GM18873 (cell line): Measurements from ENCODE around the gene ZNF573.
"Not testable (repeated sequence)": the region's sequence is repeated elsewhere in the genome, so short reads cannot be mapped to it uniquely, and the experiment has no call there.

ENCODE experiments used
- ATAC-seq: cut with Tn5 transposase; IDR thresholded peaks from one replicate; pipeline ENCODE4 v1.9.1; 2021; ENCODE audit warnings: mild to moderate bottlenecking, moderate library complexity, moderate number of reproducible peaks; ENCODE audit not compliant: unreplicated experiment, low FRiP score

The ZNF573 gene

DNA sequence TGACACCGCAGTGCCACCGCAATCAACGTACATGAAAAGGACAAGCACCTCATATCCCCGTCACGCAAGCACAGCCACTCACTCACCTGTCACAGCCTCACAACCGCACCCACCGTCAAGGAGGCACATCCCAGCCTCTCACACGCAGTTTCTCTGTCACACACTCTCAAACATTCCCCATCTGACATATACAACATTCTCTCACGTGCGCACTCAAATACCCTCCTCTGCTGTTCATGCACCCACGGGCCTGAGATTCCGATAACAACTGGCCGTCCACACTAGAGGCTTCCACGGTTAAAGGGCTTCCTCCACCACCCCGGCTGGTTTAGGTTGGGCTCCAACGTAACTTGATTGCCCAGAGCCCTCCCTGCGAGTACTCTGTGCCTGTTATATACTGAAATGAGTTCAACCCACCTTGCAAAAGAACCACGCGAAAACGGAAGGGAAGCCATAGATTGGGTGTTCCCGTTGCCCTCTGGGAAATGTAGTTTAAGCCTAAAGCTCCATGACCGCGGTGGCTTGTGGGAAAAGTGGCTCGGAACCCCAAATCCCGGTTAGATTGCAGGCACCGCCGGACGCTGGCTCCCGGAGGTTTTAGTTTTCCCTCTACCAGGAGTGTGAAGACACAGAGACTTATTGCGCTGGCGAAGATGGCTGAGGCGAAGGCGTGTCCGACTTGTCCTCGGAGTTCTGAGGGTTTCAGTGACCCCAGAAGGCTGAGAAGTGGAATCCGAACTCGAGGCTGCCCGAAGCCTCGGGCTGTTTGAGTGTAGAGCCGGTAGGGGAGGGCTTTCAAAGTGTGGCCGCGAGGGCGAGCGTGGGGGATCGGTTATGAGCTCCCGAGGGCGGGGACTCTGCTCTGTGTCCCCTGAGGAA is at the start of gene ZNF573:
Gene ZNF573, minus strand, starts transcription at position 460 of the 879 bp plus-strand sequence. CDS start 5,857 bp downstream, outside the sequence.
- peak; percentile 64 for ATAC-seq

DNA sequence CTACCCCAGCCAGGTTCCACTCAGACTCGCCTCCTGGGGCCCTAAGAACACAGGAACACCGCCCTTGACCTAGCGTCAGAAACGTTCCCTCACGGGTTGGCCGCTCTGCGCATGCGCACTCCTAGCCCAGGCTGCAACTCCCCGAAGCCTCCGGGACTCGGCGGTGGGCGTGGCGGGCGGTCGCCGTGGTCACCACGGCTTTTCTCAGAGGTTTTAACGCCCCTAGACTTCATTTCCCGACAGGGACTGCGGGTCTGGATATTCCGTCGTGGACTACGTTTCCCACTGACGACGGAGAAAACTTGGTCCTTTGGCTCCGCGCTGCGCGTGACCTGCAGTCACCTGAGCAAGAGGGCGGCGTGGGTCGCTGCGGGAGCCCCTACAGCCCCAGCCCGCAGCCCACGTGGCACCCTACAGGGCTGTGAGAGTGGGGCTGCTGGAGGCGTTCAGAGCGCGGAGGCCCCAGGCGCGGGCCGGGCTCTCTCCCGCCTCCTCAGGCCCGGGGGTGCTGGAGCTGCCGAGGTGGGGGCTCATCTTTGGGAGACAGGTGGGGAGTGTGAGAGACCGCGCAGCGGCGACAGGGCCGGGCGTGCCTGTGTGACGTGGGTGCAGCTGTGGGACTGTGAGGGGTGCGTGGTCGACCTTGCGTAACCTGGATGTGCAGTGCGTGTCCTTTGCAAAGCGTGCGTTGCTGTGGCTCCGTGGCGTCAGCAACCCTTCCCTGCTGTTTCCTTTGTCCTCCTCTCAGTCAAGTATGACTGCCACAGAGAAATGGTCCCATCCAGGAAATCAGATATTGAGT is 38.0 kb upstream of the ZNF573 start:
- no peak for ATAC-seq

DNA sequence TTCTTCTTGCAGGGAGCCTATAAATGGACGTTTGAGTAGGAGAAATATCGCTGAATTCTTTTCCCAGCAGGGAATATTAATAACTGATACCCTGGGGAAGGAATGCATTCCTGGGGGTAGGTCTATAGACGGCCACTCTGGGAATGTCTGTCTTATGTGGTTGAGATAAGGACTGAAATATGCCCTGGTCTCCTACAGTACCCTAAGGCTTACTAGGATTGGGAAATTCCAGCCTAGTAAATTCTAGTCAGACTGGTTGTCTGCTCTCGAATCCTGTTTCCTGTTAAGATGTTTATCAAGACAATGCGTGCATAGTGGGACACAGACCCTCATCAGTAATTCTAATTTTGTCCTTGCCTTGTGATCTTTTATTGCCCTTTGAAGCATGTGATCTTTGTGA is 36.2 kb upstream of the ZNF573 start:
- not testable (repeated sequence) for ATAC-seq

DNA sequence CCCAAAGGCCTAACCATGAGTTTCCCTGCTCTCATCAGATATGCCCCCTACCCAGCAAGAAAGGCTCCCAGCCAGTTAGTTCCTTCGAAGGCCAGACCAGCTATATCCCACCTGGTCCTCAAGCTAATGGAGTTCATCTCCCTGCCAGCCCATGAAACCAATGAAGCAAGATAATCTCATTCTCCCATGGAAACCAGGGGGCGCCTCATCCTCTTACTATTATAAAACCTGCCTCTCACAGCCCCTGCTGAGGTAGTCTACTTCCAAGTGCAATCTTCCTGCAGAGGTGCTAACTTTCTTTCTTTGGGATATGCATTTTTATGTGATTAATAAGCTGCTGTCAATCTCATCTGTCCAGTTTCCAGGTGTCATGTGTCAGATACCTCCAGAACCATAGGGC is 34.0 kb upstream of the ZNF573 start:
- no peak for ATAC-seq

DNA sequence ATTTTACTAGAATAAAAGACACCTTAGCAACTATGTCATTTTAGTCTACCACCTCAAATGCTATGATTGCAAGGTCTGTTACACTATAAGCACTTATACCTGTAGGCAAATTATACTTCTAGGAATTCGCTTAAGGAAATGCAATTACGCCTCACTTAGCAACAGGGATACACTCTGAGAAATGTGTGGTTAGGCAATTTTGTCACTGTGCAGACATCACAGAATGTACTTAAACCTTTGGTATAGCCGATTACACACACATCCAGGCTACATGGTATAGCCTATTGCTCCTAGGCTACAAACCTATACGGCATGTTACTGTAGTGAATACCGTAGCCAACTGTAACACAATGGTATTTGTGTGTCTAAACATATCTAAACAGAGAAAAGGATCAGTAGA is 30.0 kb upstream of the ZNF573 start:
- no peak for ATAC-seq

DNA sequence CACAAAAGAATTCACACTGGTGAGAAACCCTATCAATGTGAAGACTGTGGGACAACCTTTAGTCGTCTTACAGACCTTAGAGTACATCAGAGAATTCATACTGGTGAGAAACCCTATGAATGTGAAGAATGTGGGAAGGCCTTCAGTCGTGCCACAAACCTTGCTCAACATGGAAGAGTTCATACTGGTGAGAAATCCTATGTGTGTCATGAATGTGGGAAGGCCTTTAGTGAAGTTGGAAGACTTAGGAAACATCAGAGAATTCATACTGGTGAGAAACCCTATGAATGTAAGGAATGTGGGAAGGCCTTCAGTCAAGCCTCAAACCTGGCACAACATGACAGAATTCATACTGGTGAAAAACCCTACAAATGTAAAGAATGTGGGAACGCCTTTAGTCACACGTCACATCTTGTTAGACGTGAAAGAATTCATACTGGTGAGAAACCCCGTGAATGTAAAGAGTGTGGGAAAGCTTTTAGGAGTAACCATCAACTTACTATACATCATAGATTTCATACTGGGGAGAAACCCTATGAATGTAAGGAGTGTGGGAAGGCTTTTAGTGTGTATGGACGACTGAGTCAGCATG is 24.0 kb upstream of the ZNF573 start:
- ATAC-seq, result no peak

DNA sequence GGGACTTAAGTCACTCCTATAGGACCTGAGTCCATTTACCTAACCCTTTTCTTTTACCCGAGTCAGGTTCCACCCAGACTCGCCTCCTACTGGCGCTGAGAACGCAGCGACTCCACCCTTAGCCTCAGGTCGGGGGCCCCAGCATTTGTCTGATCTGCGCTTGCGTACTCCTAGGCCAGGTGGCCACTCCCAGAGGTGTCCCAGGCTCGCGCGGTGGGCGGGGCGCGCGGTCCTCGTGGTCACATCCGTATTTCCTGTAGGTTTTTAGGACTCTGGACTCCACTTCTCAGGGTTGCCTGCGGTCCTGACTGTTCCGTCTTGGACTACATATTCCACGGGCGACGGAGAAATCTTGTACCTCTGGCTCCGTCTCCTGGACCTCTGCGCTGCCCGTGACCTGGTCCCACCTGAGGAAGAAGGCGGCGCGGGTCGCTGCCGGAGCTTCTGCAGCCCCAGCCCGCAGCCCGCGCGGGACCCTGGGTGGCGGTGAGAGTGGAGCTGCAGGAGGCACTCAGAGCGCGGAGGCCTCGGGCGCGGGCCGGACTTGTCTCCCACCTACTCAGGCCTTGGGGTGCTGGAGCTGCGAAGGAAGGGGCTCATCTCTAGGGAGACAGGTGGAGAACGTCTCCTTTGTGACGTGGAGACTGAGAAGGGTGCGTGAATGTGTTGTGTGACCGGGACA is 11.0 kb upstream of the ZNF573 start:
- no peak for ATAC-seq

DNA sequence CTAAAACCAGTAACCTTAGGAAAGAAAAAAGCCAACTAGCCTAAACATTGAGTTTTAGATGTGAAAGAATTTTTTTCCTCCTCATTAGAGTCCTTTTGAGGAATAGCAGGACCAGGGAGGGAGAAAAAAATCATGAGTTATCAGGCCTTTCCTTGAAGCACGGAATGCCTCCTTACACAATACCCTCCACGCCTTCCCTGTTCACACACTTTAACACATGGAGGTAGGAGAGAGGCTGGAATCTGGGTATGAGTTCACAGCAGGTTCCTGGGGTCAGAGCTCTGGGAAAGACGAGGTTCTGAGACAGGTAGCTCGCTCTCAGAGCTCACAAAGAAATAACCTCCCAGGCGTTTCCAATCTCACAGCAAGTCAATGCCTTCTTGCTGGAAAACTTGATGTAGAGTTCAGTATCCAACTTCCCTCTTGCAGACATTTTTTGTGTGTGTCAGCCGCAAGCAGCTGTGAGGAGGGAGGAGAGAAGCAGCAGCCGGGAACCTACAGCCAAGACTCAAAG is 716 bp downstream of the ZNF573 start:
- ATAC-seq, result no peak

DNA sequence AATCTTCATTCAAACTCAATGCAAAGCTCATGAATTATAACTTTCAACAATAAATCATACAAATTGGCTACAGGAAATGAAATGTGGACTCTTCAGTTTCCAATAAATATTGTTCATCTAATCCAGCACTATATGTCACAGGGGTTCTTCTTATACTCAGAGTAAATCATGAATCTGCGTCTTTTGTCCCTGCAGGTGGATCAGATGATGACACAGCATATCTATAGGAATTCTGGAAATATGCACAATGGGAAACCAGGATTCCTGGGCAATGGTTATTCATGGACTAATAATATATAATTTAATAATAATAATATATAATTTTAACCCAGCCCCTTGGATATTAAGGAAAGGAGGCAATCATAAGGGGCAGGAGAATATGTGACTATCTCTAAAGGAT is 8.4 kb downstream of the ZNF573 start:
- ATAC-seq, result no peak

DNA sequence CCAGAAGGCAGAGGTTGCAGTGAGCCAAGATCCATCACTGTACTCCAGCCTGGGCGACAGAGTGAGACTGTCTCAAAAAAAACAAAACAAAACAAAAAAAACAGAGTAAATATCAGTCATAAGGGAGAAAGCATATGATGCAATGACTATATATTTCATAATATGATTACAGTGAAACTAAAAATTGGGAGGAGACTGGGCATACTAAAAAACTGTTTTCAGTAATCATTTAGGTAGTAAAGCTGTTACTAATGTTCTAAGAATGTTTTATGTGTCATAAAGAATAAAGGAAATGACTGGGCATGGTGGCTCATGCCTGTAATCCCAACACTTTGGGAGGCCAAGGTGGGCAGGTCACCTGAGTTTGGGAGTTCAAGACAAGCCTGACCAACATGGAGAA is 15.9 kb downstream of the ZNF573 start:
- no peak for ATAC-seq

DNA sequence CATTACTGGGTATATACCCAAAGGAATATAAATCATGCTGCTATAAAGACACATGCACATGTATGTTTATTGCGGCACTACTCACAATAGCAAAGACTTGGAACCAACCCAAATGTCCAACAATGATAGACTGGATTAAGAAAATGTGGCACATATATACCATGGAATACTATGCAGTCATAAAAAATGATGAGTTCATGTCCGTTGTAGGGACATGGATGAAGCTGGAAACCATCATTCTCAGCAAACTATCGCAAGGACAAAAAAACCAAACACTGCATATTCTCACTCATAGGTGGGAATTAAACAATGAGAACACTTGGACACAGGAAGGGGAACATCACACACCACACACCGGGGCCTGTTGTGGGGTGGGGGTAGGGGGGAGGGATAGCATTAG is 21.7 kb downstream of the ZNF573 start:
- not testable (repeated sequence) for ATAC-seq

DNA sequence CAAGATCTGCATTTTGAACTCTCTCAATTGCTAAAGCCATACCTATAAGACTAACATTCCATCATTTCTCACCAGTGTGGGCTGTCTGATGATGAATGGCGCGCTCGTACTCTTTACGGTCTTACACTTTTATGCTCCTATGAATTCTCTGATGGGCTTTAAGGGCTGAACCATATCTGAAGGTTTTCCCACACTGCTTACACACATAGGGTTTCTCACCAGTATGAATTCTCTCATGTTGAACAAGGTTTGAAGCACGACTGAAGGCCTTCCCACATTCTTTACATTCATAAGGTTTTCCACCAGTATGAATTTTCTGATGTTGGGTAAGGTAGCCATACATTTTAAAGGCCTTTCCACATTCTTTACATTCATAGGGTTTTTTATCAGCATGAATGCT is 41.0 kb downstream of the ZNF573 start:
- no peak for ATAC-seq

DNA sequence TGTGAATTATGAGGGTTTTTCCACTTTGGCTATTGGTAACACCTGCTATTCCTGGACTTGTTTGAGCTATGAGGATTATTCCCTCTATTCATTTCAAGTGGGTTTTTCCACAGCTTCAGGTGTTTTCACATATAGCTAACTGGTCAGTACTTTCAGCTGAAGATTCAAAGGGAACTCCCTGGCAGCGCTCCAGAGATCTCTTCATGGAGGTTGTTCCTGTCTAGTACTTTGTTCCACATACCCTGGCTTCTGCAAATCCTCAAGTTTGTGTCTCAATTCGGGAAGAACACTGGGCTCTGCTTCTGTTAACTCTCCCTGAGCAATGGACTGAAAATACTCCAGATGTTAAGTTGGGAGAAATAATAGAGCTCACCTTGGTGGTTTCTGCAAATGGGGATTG is 54.2 kb downstream of the ZNF573 start:
- ATAC-seq, result no peak

DNA sequence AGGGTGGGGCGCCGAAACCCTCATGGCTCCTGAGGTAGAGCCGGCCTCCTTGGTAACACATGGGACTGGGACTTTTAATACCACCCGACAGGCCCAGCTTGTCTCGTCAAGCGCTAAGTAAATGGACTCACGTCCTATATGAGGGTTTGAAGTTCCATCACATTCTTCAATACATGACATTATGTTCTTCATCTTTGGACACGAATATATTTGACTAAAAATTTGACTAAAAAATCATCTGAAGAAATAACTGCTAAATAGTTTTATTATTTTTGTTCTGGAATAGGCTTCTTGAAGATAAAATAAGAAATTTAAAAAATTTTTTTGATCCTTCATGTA is 59.5 kb downstream of the ZNF573 start:
- no peak for ATAC-seq

DNA sequence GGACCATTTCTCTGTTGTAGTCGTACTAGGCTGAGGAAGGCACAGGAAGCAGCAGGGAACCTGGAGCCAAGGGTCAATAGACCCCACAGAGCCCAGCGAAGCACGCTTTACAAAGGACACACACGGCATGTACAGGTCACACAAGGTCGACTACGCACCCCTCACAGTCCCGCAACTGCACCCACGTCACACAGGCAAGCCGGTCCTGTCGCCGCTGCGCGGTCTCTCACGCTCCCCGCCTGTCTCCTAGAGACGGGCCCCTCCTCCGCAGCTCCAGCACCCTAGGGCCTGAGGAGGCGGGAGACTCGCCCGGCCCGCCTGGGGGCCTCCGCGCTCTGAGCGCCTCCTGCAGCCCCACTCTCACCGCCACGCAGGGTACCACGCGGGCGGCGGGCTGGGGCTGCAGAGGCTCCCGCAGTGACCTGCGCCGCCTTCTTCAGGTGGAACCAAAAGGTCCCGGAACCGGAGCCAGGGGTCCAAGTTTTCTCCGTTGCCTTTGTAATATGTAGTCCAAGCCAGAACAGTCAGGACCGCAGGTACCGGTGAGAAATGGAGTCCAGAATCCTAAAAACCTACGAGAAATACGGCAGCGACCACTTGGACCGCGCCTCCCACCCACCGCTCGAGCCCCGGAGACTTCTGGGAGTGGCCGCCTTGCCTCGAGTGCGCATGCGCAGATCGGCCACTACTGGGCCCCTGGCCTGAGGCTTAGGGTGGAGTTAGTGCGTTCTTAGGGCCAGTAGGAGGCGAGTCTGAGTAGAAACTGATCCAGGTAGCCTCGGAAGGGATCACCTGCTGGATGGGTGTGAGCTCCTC is 60.1 kb downstream of the ZNF573 start, which contains the start of gene ZNF607:
Gene ZNF607, minus strand, starts transcription at position 651 of the 816 bp plus-strand sequence. CDS start 8,143 bp downstream, outside the sequence.
- peak; percentile 85 for ATAC-seq

DNA sequence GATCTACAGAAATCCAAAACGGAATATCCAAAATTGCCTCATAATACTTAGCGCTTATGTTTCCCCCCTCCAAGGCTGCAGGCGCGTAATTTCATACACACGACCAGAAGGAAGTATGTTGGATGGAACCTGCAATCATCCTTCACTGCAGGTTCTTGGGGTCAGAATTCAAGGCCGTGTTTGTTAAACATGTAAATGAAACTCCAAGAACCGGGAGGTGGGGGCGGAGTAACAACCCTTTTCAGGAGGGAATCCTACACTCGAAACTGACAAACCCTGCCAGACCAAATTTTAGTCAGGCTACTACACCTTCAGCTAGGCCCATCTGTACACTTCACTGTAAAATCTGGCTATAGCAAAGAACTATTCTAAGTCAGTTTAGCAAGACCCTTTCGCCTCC is 61.1 kb downstream of the ZNF573 start:
- no peak for ATAC-seq

DNA sequence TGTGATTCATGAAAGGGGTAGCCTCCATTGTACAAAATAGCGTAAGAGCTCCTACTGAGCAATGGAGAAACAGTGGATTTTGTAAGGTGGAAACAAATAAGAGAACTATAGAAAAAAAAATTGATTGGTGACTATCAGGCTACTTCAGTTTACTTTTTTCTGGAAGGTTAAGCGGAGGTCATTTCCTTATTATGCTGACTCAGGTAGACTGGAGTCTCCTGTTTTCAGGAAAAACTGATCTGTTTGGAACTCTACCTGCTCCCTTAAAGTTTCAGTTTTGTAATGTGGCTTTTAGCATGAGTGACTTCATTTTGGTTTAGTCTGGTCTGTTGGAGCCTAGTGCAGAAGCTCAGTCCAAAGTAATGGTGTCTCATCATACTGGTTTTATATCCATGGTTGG is 63.2 kb downstream of the ZNF573 start:
- no peak for ATAC-seq

DNA sequence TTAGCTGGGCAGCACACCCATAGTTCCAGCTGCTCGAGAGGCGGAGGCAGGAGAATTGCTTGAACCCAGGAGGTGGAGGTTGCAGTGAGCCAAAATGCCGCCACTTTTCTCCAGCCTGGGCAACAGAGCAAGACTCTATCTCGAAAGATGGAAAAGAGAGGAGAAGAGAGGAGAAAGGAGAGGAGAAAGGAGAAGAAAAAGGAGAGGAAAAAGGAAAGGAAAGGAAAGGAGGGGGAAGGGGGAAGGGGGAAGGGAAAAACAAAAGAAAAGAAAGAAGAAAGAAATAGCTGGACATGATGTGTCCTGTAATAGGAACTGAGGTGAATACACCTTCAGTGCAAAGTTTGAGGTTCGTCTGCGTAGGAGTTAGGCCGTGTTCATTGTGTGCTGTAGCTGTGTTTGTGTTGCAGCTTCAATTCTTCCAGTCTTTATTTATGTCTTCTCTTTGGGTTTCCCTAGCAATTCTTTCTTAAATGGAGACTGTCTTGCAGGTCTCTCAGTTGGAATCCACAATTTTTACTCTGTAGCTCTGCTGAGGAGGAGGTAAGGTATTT is 73.3 kb downstream of the ZNF573 start:
- ATAC-seq, result no peak

DNA sequence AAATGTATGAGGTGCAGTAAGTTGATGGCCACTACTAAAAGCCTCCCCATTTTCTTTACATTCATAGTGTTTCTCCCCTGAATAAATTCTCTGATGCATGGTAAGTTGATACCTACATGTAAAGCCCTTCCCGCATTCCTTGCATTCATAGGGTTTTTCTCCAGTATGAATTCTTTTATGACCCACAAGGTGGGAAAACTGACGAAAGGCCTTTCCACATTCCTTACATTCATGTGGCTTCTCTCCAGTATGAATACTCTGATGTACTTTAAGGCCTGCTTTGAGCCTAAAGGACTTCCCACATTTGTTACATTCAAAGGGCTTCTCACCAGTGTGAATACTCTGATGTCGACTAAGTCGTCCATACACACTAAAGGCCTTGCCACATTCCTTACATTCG is 80.3 kb downstream of the ZNF573 start:
- no peak for ATAC-seq
